Brain microvascular endothelial cell (primary cell): ENCODE results near the gene TOMM40L.

Experiments used
- DNase-seq: peaks from one replicate; pipeline ENCODE4 v3.0.0-alpha.2; 2020
- H3K27ac ChIP-seq: fragments of 250-450 bp; sonication (Bioruptor Pico); 2 replicates; pipeline ENCODE4 v1.5.1; 2020; ENCODE audit warnings: mild to moderate bottlenecking, moderate library complexity
- H3K27me3 ChIP-seq: fragments of 250-450 bp; sonication (Bioruptor Pico); replicated peaks from 2 replicates; pipeline ENCODE4 v1.5.1; 2020; ENCODE audit warnings: mild to moderate bottlenecking
- H3K36me3 ChIP-seq: fragments of 250-450 bp; sonication (Bioruptor Pico); replicated peaks from 2 replicates; pipeline ENCODE4 v1.5.1; 2020; ENCODE audit warnings: mild to moderate bottlenecking
- H3K4me3 ChIP-seq: 2 replicates; pipeline ENCODE4 v1.5.1; 2011; ENCODE audit warnings: low read depth, mild to moderate bottlenecking, control low read depth, low read length, moderate library complexity
- in situ Hi-C: cut with HindIII; loops from 2 replicates; pipeline ENCODE4 v1.10.0; 2017; ENCODE audit warnings: low sequenced_read_pairs, low pct_ligation_motif_present
- TF ChIP-seq, protein P1 (sequence below): IDR thresholded peaks from 2 replicates; pipeline ENCODE4 v1.5.1; 2011; ENCODE audit warnings: low read depth, mild to moderate bottlenecking, moderate library complexity, low read length, control low read depth, inconsistent platforms; ENCODE audit errors: missing control alignments

Gene TOMM40L

DNA sequence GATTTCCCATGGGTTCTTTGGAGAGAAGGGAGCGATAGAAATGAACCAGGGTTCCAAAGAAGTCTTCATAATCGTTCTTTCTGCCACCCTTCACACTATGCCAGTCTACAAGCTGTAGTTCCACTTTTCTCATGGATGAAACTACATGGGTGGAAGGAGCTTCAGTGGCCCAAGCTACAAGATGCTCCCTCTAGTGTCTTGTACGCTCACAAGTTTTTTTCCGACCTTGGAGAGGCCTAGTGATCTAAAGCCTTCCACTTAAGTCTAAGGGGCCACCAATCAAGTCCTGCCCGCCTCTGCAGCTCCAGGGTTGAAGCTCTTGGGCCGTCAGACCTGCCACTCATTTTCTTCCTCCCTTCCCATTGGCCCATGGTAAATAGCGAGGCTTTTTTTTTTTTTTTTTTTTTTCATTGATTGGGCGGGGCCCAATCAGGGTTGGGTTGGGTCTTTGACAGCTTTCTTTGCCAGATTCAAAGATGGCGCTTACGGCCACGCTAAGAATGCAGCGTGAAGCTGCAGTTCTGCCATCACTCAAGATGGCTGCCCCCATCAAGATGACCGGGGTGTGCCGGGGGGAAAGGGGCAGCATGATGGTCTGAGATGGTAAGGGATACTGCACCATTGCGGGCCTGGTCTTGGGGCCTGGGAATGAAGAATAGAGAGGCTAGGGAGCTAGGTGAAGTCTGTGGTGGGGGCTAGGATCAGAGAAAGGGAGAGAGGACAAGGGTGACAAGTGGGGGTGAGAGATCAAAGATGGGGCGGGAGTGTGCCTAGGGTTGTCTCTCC is at the start of gene TOMM40L:
Gene TOMM40L (plus strand): TSS at position 527 of the 786 bp plus-strand sequence. CDS start 430 bp downstream, outside the sequence.
- Histone ChIP-seq H3K27me3 (no peaks in the 10 kb centered on the region), H3K27ac (peak within 1 kb of the TSS; percentile 58), H3K36me3 (peaks cover 27% of the 10 kb centered on the region), H3K4me3 (peak within 1 kb of the TSS; percentile 96)
- TF ChIP-seq, protein P1, sequence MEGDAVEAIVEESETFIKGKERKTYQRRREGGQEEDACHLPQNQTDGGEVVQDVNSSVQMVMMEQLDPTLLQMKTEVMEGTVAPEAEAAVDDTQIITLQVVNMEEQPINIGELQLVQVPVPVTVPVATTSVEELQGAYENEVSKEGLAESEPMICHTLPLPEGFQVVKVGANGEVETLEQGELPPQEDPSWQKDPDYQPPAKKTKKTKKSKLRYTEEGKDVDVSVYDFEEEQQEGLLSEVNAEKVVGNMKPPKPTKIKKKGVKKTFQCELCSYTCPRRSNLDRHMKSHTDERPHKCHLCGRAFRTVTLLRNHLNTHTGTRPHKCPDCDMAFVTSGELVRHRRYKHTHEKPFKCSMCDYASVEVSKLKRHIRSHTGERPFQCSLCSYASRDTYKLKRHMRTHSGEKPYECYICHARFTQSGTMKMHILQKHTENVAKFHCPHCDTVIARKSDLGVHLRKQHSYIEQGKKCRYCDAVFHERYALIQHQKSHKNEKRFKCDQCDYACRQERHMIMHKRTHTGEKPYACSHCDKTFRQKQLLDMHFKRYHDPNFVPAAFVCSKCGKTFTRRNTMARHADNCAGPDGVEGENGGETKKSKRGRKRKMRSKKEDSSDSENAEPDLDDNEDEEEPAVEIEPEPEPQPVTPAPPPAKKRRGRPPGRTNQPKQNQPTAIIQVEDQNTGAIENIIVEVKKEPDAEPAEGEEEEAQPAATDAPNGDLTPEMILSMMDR, result peak; percentile 76
- DNase-seq, result peak; percentile 99
- in situ Hi-C loops, result no loop called here

DNA sequence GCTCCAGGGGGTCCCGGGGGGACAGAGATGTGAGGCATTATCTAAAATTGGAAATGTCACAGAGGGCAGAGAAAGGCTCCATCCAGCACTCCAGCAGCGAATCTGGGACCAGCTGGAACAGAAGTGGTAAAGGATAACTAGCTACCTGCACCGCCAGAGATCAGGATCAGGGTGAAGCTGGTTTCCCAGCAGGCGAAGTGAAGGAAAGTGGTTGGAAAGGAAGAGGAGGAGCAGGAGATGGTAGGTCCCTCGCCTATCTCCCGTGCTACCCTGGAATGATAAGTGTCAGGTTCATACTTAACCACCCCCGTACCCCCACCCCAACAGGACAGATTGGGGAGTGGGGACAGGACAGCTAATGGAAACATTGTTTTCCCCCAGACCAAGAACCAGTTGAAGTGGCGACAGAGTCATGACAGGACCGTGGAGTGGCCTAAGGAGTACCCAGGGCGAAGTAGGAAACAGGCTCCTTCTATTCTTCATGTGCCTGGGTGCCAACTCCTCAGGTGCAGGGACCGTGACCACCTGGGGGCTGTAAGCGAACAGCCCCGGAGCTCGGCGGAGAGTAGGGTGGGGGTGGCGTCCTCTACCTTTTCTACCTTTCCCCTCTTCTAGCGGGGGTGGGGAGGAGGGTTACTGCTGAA is 49.3 kb upstream of the TOMM40L start:
- H3K27me3 ChIP-seq, result no peaks in the 10 kb centered on the region
- peaks cover 29% of the 10 kb centered on the region for H3K36me3 ChIP-seq
- no peak for DNase-seq
- H3K4me3 ChIP-seq, result peak overlapping the region; percentile 96
- peak overlapping the region; percentile 81 for H3K27ac ChIP-seq
- in situ Hi-C loops, result no loop called here
- TF ChIP-seq, protein P1, result no peak

DNA sequence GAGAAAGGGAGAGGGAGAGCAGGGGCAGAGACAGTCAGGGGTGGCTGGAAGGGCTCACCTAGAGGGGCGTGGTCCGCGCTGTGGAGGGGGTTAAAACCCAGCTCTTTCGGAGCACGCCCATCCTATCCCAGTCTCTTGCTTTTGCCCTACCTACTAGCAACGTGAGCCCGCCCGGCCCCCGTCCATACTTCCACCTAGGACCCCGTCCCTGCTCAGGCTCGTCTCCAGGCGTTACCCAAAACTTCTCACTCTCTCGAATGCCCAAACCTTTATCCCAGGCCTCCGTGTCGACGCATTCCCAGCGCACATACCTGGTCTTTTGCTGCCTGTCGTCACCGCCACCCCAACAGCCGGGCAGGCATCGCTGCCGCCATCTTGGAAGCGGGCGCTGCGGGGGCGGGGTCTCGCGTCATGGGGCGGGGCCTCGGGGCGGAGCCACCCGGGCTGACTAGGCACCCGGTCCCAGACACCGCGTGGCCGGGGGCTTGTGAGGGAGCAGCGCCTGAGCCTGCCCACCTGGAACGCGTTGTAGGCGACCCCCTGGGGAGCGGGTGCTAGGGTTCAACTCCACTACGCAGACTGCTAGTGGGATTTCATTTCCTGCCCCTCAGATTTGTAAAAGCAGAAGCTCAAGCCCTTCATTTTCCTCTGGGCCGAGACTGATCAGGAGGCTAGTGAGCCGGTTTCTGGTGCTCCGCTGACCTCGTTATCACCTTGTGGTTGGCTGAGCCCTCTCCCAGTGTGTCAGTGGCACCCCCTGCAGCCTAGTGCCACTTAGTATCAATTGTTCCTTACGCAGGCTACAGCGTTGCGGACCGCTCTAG is 48.5 kb upstream of the TOMM40L start, which contains the start of gene B4GALT3:
Gene B4GALT3 (minus strand): TSS at position 396 of the 824 bp plus-strand sequence. CDS start 1,447 bp downstream, outside the sequence.
- Histone ChIP-seq H3K27ac (peak within 1 kb of the TSS; percentile 81), H3K27me3 (no peaks in the 10 kb centered on the region), H3K36me3 (peaks cover 22% of the 10 kb centered on the region), H3K4me3 (peak within 1 kb of the TSS; percentile 96)
- TF ChIP-seq, protein P1, result peak; percentile 21
- in situ Hi-C loops, result no loop called here
- DNase-seq, result peak; percentile 78

DNA sequence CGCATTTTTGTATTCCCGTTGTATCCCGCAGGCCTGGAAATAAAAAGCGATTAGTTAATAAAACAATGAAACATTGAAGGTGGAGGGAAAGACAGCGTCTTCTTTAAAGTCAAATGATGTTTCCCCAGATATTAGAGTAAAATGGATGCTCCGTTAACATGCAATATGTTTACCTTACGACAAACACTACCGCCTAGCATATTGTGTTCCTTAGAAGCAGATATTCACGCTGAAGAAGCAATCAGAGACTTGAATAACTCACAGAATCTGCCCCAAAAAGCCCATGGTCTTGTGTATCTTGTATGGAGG is 48.0 kb upstream of the TOMM40L start:
- no peak for DNase-seq
- in situ Hi-C loops, result no loop called here
- H3K27me3 ChIP-seq, result no peaks in the 10 kb centered on the region
- H3K27ac ChIP-seq, result peak overlapping the region; percentile 81
- H3K4me3 ChIP-seq, result peak overlapping the region; percentile 96
- peaks cover 19% of the 10 kb centered on the region for H3K36me3 ChIP-seq
- TF ChIP-seq, protein P1, result no peak

DNA sequence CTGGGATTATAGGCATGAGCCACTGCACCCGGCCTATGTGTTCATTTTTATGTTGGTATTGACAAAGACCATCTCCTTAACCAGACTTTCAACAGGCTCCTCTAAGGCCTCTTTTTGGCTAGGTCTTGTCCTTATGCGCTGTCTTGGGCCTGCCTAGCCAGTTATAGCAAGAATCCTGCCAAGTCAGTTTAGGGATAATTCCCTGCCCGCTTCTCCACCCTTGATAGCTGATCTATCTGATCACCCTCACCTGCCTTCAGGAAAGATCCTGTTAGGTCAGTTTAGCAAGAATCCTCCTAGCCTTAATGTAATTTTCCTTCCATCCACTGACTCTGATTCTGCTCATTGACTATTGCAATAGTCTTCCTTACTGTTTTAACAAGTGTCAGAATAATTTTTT is 46.2 kb upstream of the TOMM40L start:
- TF ChIP-seq, protein P1, result no peak
- no peak for DNase-seq
- Histone ChIP-seq H3K27ac (no peak overlapping the region), H3K27me3 (no peaks in the 10 kb centered on the region), H3K36me3 (peaks cover 5% of the 10 kb centered on the region), H3K4me3 (no peak overlapping the region)
- in situ Hi-C loops, result no loop called here
